GM19328 (cell line): ENCODE measurements around the gene USP40.
"Not testable (repeated sequence)": the region's sequence is repeated elsewhere in the genome, so short reads cannot be mapped to it uniquely, and the experiment has no call there.

Experiments
- ATAC-seq: cut with Tn5 transposase; IDR thresholded peaks from one replicate; pipeline ENCODE4 v1.9.1; 2021; ENCODE audit warnings: mild to moderate bottlenecking, moderate library complexity; ENCODE audit not compliant: unreplicated experiment

Gene USP40, protein sequence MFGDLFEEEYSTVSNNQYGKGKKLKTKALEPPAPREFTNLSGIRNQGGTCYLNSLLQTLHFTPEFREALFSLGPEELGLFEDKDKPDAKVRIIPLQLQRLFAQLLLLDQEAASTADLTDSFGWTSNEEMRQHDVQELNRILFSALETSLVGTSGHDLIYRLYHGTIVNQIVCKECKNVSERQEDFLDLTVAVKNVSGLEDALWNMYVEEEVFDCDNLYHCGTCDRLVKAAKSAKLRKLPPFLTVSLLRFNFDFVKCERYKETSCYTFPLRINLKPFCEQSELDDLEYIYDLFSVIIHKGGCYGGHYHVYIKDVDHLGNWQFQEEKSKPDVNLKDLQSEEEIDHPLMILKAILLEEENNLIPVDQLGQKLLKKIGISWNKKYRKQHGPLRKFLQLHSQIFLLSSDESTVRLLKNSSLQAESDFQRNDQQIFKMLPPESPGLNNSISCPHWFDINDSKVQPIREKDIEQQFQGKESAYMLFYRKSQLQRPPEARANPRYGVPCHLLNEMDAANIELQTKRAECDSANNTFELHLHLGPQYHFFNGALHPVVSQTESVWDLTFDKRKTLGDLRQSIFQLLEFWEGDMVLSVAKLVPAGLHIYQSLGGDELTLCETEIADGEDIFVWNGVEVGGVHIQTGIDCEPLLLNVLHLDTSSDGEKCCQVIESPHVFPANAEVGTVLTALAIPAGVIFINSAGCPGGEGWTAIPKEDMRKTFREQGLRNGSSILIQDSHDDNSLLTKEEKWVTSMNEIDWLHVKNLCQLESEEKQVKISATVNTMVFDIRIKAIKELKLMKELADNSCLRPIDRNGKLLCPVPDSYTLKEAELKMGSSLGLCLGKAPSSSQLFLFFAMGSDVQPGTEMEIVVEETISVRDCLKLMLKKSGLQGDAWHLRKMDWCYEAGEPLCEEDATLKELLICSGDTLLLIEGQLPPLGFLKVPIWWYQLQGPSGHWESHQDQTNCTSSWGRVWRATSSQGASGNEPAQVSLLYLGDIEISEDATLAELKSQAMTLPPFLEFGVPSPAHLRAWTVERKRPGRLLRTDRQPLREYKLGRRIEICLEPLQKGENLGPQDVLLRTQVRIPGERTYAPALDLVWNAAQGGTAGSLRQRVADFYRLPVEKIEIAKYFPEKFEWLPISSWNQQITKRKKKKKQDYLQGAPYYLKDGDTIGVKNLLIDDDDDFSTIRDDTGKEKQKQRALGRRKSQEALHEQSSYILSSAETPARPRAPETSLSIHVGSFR

DNA sequence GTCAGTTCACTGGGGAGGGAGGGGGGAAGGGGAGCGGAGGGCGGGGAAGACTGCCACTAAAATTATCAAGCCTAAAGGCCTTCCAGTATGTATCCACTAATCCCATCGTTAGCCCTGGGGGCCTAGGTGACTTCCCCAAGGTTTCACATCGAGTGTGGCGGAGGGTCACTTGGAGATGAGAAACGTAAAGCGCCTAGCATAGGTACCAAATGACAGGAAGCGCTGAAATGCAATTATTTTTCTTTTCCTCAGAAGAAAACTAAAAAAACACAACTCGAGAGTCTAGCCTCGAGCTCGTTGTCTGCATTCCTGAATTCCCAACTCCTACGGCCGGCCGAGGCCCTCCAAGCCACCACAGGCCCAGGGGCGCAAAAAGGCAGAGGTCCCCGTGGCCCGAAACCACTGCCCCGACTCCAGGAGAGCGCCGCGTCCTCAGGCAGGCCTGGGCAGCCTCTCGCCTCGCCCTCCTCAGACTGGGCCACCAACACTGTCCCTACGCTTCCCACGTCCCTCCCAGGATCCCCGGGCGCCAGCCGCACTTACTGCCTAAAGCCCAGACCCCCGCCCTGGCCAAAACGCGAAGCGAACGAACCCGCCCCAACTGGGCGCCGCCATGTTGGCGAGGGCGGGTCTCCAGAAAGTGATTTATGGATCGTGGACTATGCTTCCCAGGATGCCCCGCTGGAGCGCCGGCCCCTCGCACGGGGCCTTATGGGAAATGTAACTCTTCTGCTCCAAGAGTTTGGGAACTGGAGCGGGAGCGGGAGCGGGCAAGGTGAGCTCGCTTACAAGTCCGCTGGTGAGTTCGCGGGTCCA, at the start of gene USP40:
Gene USP40, minus strand, starts transcription at position 642 of the 816 bp plus-strand sequence. CDS start 1,228 bp downstream, outside the sequence.
- peak; percentile 53 for ATAC-seq

DNA sequence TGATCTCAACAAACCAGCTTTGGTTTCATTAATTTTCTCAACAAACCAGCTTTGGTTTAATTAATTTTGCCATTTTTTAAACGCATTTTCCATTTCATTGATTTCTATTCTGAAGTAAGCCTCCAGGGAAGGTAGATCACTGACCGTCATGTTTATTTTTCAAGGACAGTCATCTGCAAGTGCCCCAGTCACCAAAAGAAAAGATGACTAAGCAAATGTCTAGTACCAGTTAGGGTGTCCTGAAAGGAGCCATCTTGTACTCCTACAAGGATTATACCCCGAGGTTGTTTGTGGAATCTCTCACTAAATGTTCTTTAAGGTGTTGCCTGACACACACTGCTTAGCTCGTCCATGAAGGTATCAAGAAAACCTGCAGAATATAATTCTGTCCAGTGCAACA, 44.7 kb upstream of the USP40 start:
- no peak for ATAC-seq

DNA sequence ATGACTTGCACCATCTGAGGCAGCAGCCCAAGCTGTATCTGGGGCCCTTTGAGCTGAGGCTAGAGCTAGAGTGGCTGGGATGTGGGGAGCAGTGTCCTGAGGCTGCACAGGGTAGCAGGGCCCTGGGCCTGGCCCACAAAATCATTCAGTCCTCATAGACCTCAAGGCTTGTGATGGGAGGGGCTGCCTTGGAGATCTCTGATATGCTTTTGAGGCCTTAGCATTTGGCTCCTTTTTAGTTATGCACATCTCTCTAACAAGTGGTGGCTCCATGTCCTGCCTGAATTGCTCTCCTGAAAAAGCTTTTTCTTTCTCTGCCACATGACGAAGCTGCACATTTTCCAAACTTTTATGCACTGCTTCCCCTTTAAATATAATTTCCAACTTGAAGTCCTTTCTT, 39.1 kb upstream of the USP40 start:
- ATAC-seq: no peak

DNA sequence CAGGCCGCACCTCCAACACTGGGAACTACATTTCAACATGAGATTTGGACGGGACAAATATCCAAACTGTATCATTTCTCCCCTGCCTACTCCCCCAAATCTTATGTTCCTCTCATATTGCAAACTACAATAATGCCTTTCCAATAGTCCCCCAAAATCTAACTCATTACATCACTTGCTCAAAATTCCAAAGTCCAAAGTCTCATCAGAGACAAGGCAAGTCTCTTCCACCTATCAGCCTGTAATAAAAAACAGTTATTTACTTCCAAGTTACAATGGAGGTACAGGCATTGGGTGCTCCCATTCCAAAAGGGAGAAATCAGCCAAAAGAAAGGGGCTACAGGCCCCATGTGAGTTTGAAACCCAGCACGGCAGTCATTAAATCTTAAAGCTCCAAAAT, 38.2 kb upstream of the USP40 start:
- ATAC-seq: no peak

DNA sequence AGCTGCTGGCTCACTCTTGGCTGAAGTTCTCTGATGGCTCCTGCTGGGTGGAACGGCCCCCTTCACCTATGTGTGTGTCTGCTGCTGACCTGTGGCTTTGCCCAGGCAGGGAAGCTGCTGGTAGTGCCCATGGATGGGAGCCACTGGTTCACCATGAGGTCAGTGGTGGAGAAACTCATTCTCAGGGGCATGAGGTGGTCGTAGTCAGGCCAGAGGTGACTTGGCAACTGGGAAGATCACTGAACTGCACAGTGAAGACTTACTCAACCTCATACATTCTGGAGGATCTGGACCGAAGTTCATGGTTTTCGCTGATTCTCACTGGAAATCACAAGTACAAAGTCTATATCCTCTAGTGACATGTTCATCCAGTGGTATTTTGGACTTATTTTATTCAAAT, 36.9 kb upstream of the USP40 start:
- no peak for ATAC-seq

DNA sequence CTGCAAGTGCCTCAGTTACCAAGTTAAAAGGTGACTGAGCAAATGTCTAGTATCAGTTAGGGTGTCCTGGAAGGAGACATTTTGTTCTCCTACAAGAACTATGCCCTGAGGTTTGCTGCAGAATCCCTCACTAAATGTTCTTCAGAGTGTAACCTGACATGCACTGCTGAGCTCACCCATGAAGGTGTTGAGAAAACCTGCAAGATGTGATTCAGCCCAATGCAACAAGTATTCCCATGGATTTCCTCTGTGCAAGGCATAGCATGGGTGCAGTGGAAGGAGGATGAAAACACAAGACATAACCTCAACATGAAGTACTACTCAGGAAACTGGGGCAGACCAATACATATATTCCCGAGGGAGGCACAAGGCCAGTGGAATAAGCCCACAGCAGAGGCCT, 35.5 kb upstream of the USP40 start:
- no peak for ATAC-seq

DNA sequence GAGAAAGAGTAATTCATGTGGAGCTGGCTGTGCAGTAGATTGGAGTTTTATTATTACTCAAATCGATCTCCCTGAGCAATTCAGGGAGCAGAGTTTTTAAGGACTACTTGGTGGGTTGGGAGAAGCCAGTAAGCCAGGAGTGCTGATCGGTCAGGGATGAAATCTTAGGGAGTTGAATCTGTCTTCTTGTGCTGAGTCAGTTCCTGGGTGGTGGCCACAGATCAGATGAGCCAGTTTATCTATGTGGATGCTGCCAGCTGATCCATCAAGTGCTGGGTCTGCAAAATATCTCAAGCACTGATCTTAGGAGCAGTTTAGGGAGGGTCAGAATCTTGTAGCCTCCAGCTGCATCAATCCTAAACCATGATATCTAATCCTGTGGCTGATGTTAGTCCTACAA, 33.8 kb upstream of the USP40 start:
- ATAC-seq: no peak

DNA sequence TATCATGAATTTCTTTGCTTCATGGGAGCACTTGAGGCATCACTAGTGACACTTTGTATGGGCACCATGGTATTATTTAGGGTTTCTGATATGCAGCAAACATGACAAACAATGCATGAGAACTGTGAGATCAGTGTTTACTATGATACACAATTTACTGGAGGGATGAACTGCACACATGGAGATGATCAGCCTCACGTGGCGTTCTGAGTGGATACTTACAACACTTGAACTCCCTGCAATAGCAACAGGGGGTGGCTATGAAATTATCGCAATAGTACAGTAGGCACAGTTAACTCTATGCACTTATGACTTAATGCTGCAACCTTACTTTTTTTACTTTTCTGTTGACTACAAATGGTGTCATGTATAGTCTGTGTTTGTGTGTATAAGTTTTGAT, 32.4 kb upstream of the USP40 start:
- no peak for ATAC-seq

DNA sequence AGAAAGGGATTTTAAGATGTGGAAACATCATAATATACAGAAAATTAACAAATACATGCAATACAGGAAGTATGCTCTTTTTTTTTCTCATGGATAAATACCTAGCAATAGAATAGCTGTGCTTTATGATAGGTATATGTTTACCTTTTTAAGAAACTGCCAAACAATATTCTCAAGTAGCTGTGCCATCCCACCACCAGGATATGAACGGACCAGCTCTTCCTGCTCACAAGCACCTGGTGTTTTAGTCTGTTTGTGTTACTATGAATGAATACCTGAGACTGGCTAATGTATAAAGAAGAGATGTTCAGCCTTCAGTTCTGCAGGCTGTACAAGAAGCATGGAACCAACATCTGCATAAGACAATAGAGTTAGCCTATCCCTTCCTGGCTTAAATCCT, 30.9 kb upstream of the USP40 start:
- ATAC-seq: no peak

DNA sequence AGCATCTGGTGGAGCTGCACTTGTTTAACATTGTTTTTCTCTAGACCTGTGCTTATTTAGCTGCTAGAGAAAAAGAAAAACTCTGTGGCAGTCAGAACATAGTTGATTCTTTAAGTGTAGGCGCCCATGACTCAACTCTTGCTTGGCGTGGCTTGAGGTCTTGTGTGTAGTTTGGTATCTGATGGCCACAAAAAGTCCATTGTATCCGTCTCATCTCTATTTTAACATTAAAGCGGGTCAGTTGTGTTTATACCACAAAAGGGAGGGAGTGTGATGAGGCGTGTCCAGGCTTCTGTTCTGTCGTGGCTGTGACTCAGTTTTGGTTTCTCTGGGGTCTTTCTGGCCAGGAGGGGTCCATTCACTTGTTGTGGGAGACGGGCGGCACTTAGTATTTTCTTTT, 26.6 kb upstream of the USP40 start:
- ATAC-seq: no peak

DNA sequence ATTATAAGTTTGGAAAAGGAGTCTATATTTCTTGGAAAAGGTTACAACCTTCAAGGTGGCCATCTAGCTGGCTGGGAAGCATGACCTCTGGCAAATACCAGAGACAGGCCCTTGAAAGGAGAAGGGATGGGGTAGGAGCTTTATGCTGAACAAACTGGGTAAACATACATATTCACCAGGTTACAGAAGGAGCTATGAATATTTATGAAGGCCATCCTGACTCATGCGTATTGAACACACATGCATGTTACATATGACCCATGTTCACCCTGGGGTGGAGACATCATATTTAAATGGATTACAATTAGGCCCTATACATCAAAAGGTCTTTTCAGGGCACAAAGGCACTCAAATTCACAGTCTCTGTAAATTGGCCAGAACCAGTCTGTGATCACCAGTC, 26.1 kb upstream of the USP40 start:
- not testable (repeated sequence) for ATAC-seq

DNA sequence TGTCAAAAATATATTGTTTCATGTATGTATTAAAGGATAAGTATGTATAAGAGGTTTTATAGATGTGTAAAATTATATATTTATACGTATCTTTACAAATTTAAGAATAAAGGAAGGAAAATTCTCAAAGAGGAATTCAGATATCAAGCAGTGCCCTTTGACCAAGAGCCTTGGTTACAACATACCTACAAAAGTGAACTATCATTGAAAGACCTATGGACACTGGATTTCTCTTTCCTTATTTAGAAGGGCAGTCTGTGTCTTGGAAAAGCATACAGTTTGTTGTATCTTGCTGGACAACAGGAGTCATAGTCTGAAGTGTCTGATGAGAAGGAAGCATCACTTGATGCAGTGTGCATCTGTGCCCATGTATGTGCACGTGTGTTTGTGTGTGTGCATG, 21.8 kb upstream of the USP40 start:
- ATAC-seq: no peak

DNA sequence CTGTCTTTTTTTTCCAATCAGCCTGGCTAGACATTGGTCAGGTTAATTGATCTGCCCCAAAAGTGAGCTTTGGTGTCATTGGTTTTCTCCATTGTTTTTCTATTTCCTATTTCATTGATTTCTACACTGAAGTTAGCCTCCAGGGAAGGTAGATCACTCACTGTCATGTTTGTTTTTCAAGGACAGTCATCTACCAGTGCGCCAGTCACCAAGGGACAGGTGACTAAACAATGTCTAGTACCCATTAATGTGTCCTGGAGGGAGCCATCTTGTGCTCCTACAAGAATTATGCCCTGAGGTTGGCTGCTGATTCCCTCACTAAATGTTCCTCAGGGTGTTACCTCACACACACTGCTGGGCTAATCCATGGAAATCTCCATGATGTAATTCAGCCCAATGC, 17.6 kb upstream of the USP40 start:
- ATAC-seq: no peak

DNA sequence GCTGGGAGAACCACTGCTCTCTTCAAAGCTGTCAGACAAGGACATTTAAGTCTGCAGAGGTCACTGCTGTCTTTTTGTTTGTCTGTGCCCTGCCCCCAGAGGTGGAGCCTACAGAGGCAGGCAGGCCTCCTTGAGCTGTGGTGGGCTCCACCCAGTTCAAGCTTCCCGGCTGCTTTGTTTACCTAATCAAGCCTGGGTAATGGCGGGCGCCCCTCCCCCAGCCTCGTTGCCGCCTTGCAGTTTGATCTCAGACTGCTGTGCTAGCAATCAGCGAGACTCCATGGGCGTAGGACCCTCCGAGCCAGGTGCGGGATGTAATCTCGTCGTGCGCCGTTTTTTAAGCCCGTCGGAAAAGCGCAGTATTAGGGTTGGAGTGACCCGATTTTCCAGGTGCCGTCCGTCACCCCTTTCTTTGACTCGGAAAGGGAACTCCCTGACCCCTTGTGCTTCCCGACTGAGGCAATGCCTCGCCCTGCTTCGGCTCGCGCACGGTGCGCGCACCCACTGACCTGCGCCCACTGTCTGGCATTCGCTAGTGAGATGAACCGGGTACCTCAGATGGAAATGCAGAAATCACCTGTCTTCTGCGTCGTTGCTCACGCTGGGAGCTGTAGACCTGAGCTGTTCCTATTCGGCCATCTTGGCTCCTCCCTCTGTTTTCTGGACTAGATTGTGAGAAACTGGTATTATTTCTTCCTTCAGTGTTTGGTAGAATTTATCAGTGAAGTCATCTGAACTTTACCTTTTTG, 16.8 kb upstream of the USP40 start:
- not testable (repeated sequence) for ATAC-seq

DNA sequence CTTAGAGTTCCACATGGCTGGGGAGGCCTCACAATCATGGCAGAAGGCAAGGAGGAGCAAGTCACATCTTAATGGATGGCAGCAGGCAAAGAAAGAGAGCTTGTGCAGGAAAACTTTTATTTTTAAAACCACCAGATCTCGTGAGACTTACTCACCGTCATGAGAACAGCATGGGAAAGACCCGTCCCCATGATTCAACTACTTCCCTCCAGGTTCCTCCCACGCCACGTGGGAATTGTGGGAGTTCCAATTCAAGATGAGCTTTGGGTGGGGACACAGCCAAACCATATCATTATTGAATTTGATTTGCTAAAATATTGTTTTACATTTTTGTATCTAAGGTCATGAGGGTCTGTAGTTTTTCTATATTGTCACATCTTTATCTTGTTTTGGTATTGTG, 10.8 kb upstream of the USP40 start:
- not testable (repeated sequence) for ATAC-seq

DNA sequence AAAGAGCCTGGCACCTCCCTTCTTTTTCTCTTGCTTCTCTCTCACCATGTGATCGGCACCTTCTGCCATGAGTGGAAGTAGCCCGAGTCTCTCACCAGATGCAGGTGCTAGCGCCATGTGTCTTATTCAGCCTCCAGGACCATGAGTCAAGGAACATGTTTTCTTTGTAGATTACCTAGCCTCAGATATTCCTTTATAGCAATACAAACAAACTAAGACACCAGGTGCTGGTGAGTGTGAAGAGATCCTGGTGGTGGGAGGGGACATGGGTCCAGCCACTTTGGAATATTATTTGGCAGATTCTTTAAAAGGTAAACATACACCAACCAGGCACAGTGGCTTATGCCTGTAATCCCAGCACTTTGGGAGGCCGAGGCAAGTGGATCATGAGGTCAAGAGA, 5.9 kb upstream of the USP40 start:
- ATAC-seq: no peak

DNA sequence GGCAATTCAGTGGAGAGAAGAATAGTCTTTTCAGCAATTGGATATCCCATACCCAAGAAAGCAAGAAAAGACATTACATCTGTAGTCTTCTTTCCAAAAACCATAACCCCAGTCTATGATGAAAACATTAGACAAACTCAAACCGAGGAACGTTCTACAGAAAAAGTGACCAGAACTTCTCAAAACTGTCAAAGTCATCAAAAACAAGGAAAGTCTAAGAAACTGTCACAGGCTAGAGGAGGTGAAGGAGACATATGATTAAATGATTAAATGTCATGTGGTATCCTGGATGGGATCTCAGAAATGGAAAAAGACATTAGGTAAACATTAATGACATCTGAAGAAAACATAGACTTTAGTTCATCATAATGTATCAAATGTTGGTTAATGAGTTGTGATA, 4.9 kb upstream of the USP40 start:
- no peak for ATAC-seq

DNA sequence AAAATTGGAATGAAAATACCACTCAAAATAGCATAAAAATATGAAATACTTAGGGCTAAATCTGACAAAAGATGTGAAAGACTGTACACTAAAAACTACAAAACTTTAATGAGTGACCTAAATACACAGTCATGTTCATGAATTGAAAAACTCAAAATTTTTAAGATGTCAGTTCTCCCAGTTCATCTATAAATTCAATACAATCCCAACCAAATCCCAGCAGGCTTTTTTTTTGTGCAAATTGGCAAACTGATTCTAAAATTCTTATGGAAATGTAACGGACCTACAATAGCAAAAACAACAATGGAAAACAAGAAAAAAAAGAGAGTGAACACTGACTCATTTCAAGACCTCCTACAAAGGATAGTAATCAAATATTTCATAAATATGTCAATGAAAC, 4.4 kb upstream of the USP40 start:
- no peak for ATAC-seq

DNA sequence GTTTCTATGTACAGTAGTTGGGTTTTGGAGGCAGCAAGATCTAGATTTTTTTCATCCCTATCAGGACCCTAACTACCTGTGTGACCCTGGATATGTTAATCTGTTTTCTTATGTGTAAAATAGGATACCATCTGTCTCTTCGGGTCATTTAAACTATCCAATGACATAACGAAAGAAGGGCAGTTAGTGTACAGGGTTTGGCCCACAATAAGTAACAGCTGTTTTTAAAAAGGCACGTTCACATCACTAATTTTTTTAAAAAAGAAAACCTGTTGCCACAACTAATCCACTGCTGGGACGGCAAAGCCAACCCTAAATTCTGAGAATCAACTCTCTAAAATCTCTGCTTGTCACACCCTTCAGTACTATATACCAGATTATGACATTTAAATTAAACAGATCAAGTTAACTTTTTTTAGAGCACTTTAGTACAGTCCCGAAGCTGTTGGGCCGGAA, 869 bp downstream of the USP40 start:
- no peak for ATAC-seq
